Measurements from ENCODE around the gene TUBB4B. TPM values are rescaled to one million over a fixed set of nuclear protein-coding genes. Genes with fewer than 3 reads are reported as not detected.

Gene TUBB4B
- total RNA-seq, 1 donor from 2014 or later, result 192 TPM

- DNase-seq, result peak; percentile 39
- no peaks in the 10 kb centered on the region for H3K36me3 Mint-ChIP-seq (ENCODE audit: unreplicated experiment)
- H3K4me3 Mint-ChIP-seq (ENCODE audit: unreplicated experiment), result peak overlapping the region; percentile 81
- TF ChIP-seq CTCF (IDR thresholded peaks at IDR 0.05; ENCODE audit: partially characterized antibody, unreplicated experiment), result no peak
- peaks cover 7% of the 10 kb centered on the region for H3K4me1 Mint-ChIP-seq (ENCODE audit: low read depth, unreplicated experiment)
- peaks cover 3% of the 10 kb centered on the region for H3K9me3 Mint-ChIP-seq (ENCODE audit: unreplicated experiment)
- H3K27ac Mint-ChIP-seq (ENCODE audit: unreplicated experiment), result no peak overlapping the region
- H3K27me3 Mint-ChIP-seq (ENCODE audit: unreplicated experiment), result peaks cover 5% of the 10 kb centered on the region
Observed at GRCh38 chr9:137199411-137200121, 41.5 kb upstream of the TUBB4B start.

- peak within 1 kb of the TSS; percentile 86 for H3K4me3 Mint-ChIP-seq (ENCODE audit: unreplicated experiment)
- peak; percentile 99 for DNase-seq
- no peak for TF ChIP-seq CTCF (IDR thresholded peaks at IDR 0.05; ENCODE audit: partially characterized antibody, unreplicated experiment)
- peaks cover 7% of the 10 kb centered on the region for H3K4me1 Mint-ChIP-seq (ENCODE audit: low read depth, unreplicated experiment)
- H3K36me3 Mint-ChIP-seq (ENCODE audit: unreplicated experiment), result no peaks in the 10 kb centered on the region
- H3K27ac Mint-ChIP-seq (ENCODE audit: unreplicated experiment), result peak within 1 kb of the TSS; percentile 82
- peaks cover 4% of the 10 kb centered on the region for H3K9me3 Mint-ChIP-seq (ENCODE audit: unreplicated experiment)
- peaks cover 5% of the 10 kb centered on the region for H3K27me3 Mint-ChIP-seq (ENCODE audit: unreplicated experiment)
Observed at GRCh38 chr9:137200311-137201204, 40.5 kb upstream of the TUBB4B start, which contains the start of gene TPRN. TSS of gene TPRN (minus strand) at chr9:137200741. CDS start at chr9:137200711, 30 bp downstream.

- Mint-ChIP-seq H3K27me3 (ENCODE audit: unreplicated experiment) (peaks cover 5% of the 10 kb centered on the region), H3K27ac (ENCODE audit: unreplicated experiment) (peak overlapping the region; percentile 82), H3K4me3 (ENCODE audit: unreplicated experiment) (peak overlapping the region; percentile 86), H3K9me3 (ENCODE audit: unreplicated experiment) (peaks cover 5% of the 10 kb centered on the region), H3K36me3 (ENCODE audit: unreplicated experiment) (no peaks in the 10 kb centered on the region), H3K4me1 (ENCODE audit: low read depth, unreplicated experiment) (peaks cover 8% of the 10 kb centered on the region)
- TF ChIP-seq CTCF (IDR thresholded peaks at IDR 0.05; ENCODE audit: partially characterized antibody, unreplicated experiment), result no peak
- DNase-seq, result no peak
Observed at GRCh38 chr9:137201205-137201868, 39.8 kb upstream of the TUBB4B start.

- no peak for DNase-seq
- H3K27me3 Mint-ChIP-seq (ENCODE audit: unreplicated experiment), result peaks cover 5% of the 10 kb centered on the region
- no peak for TF ChIP-seq CTCF (IDR thresholded peaks at IDR 0.05; ENCODE audit: partially characterized antibody, unreplicated experiment)
- peaks cover 13% of the 10 kb centered on the region for H3K4me1 Mint-ChIP-seq (ENCODE audit: low read depth, unreplicated experiment)
- peak overlapping the region; percentile 15 for H3K4me3 Mint-ChIP-seq (ENCODE audit: unreplicated experiment)
- H3K27ac Mint-ChIP-seq (ENCODE audit: unreplicated experiment), result no peak overlapping the region
- H3K36me3 Mint-ChIP-seq (ENCODE audit: unreplicated experiment), result peaks cover 5% of the 10 kb centered on the region
- peaks cover 12% of the 10 kb centered on the region for H3K9me3 Mint-ChIP-seq (ENCODE audit: unreplicated experiment)
Observed at GRCh38 chr9:137202966-137203365, 38.1 kb upstream of the TUBB4B start.

All from glutamatergic neuron (in vitro differentiated cells).